RKO (cell line): ENCODE results near the gene FGD2.
"Not testable (repeated sequence)": the region's sequence is repeated elsewhere in the genome, so short reads cannot be mapped to it uniquely, and the experiment has no call there.

Experiments used
- DNase-seq: peaks from one replicate; pipeline ENCODE4 v3.0.0-alpha.2; 2016; ENCODE audit warnings: low spot score

Gene FGD2

GRCh38 chr6:37039958-37040357, 34.5 kb downstream of the FGD2 start:
- DNase-seq = no peak

DNA sequence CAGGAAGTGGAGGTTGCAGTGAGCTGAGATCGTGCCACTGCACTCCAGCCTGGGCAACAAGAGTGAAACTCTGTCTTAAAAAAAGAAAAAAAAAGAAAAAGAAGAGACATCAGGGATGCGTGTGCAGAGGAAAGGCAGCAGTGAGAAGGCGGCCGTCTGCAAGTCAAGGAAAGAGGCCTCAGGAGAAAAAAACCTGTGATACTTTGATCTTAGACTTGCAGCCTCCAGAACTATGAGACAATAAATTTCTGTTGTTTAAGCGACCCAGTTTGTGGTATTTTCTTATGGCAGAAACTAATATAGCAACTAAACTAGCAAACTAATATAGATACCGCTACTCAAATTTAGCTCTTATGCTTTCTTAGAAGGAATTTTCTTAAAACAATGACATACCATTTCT, 36.1 kb downstream of the FGD2 start:
- no peak for DNase-seq

- DNase-seq = no peak
These were observed 36.7 kb downstream of the FGD2 start for GRCh38 chr6:37042150-37042549.

DNA sequence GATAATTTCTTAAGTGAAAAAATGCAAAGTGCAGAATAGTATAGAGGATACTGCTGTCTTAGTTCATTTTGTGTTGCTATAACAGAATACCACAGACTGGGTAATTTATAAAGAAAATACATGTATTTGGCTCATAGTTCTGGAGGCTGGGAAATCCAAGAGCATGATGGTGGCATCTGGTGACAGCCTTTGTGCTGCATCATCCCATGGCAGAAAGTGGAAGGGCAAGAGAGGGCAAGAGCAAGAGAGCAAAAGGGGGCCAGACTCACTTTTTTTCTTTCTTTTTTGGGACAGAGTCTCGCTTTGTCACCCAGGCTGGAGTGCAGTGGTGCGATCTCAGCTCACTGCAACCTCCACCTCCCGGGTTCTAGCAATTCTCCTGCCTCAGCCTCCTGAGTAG, 37.6 kb downstream of the FGD2 start:
- not testable (repeated sequence) for DNase-seq

GRCh38 chr6:37047346-37047688, 41.9 kb downstream of the FGD2 start:
- no peak for DNase-seq

GRCh38 chr6:37047689-37048402, 42.4 kb downstream of the FGD2 start:
- no peak for DNase-seq

- no peak for DNase-seq
These were observed 43.0 kb downstream of the FGD2 start for GRCh38 chr6:37048403-37048850.

GRCh38 chr6:37048851-37049757, 43.6 kb downstream of the FGD2 start:
- DNase-seq = no peak

GRCh38 chr6:37049758-37050044, 44.2 kb downstream of the FGD2 start:
- no peak for DNase-seq

- DNase-seq = no peak
These were observed 44.8 kb downstream of the FGD2 start for GRCh38 chr6:37050045-37050853.

- DNase-seq = no peak
These were observed 45.3 kb downstream of the FGD2 start for GRCh38 chr6:37050854-37051137.

- DNase-seq = peak; percentile 66
These were observed 45.9 kb downstream of the FGD2 start for GRCh38 chr6:37051138-37052026.

- no peak for DNase-seq
These were observed 46.7 kb downstream of the FGD2 start for GRCh38 chr6:37052027-37052628.

- no peak for DNase-seq
These were observed 48.2 kb downstream of the FGD2 start for GRCh38 chr6:37053683-37054082.

DNA sequence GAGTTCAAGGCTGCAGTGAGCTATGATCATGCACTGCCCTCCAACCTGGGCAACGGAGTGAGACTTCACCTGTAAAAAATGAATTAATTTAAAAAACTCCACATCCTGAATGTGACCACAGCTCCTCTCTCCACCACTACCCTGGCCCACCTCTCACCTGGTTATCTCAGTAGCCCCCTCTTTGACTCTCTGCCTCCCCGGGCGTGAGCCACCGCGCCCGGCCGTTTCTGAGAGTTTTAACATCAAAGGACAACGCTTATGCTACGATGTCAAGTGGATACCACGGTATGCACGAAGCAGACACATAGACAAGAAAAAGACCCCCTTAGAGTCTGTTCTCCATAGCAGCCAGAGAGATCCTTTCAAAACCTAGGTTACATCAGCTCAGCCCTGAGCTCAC, 48.7 kb downstream of the FGD2 start:
- DNase-seq = no peak

- DNase-seq = no peak
These were observed 49.1 kb downstream of the FGD2 start for GRCh38 chr6:37054580-37054979.

- DNase-seq = no peak
These were observed 50.6 kb downstream of the FGD2 start for GRCh38 chr6:37056112-37056403.

- DNase-seq = no peak
These were observed 51.1 kb downstream of the FGD2 start for GRCh38 chr6:37056439-37057127.

GRCh38 chr6:37057128-37057471, 51.6 kb downstream of the FGD2 start:
- no peak for DNase-seq

- no peak for DNase-seq
These were observed 52.2 kb downstream of the FGD2 start for GRCh38 chr6:37057678-37058077.

- no peak for DNase-seq
These were observed 52.7 kb downstream of the FGD2 start for GRCh38 chr6:37058084-37058586.
